Activated CD4-positive, alpha-beta T cell treated with anti-CD3 and anti-CD28 coated beads, Interleukin-2, Interleukin-4, amounts not matched to agents 100 ng/mL and 50 ng/mL, durations not matched to agents 16 hours and 8 hours (primary cell): Measurements from ENCODE around the gene ALOX12B.
A peak's percentile ranks its signal among the peaks of the same experiment; 100 is the strongest.
"Not testable (repeated sequence)": the region's sequence is repeated elsewhere in the genome, so short reads cannot be mapped to it uniquely, and the experiment has no call there.

Experiments used
- DNase-seq: peaks from one replicate; pipeline ENCODE4 v3.0.0-alpha.2; 2020; ENCODE audit warnings: low spot score

ALOX12B gene

GRCh38 chr17:8064561-8065019 is 22.9 kb downstream of the ALOX12B start:
- DNase-seq: no peak

- no peak for DNase-seq
Measured at GRCh38 chr17:8063761-8064534, 23.6 kb downstream of the ALOX12B start.

- no peak for DNase-seq
Measured at GRCh38 chr17:8062807-8063483, 24.6 kb downstream of the ALOX12B start.

GRCh38 chr17:8062435-8062806 is 25.1 kb downstream of the ALOX12B start:
- no peak for DNase-seq

- DNase-seq: not testable (repeated sequence)
Measured at GRCh38 chr17:8061851-8062250, 25.7 kb downstream of the ALOX12B start.

GRCh38 chr17:8060274-8060673 is 27.2 kb downstream of the ALOX12B start:
- peak; percentile 80 for DNase-seq

GRCh38 chr17:8059131-8059530 is 28.4 kb downstream of the ALOX12B start:
- DNase-seq: no peak

- DNase-seq: peak; percentile 82
Measured at GRCh38 chr17:8057691-8058114, 29.8 kb downstream of the ALOX12B start.

- DNase-seq: no peak
Measured at GRCh38 chr17:8056976-8057625, 30.4 kb downstream of the ALOX12B start.

- DNase-seq: peak; percentile 71
Measured at GRCh38 chr17:8056232-8056975, 31.1 kb downstream of the ALOX12B start.

GRCh38 chr17:8055851-8056231 is 31.7 kb downstream of the ALOX12B start:
- DNase-seq: no peak

- no peak for DNase-seq
Measured at GRCh38 chr17:8053600-8053999, 33.9 kb downstream of the ALOX12B start.

- DNase-seq: no peak
Measured at GRCh38 chr17:8052256-8053252, 35.0 kb downstream of the ALOX12B start.

GRCh38 chr17:8051831-8052230 is 35.7 kb downstream of the ALOX12B start:
- no peak for DNase-seq

GRCh38 chr17:8048736-8049135 is 38.8 kb downstream of the ALOX12B start:
- DNase-seq: no peak

- DNase-seq: no peak
Measured at GRCh38 chr17:8048236-8048635, 39.3 kb downstream of the ALOX12B start.

GRCh38 chr17:8047769-8048110 is 39.8 kb downstream of the ALOX12B start:
- no peak for DNase-seq

- no peak for DNase-seq
Measured at GRCh38 chr17:8046929-8047768, 40.4 kb downstream of the ALOX12B start.

GRCh38 chr17:8046306-8046928 is 41.1 kb downstream of the ALOX12B start:
- no peak for DNase-seq
